Breast epithelium (tissue), 3 donors: ENCODE results near the gene SRSF9.
"Not testable (repeated sequence)": the region's sequence is repeated elsewhere in the genome, so short reads cannot be mapped to it uniquely, and the experiment has no call there.

Source experiments
- POLR2A ChIP-seq: fragments of 450-650 bp; IDR thresholded peaks from one replicate; pipeline ENCODE4 v1.6.1; 2016; ENCODE audit warnings: antibody characterized with exemption, mild to moderate bottlenecking, moderate library complexity
- TF ChIP-seq, protein P1 (sequence below), 3 donors: fragments of 450-650 bp; IDR thresholded peaks; one replicate each; pipeline ENCODE4 v1.5.1; 2016 to 2017; ENCODE audit warnings: antibody characterized with exemption in 3 of 3, mild to moderate bottlenecking in 3 of 3, moderate library complexity in 3 of 3

DNA sequence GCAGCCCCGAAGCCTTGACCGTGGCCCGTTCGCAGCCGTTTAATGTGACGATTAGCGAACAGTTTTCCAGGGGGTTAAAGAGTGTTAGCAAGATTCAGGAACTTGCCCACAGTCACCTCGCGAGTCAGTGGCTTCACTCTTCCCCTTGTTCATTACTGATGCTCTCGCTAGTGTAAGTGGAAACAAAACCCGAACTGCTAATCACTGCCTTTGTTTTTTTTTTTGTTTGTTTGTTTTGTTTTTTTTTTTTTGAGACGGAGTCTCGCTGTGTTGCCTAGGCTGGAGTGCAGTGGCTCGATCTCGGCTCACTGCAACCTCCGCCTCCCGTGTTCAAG is 22.7 kb downstream of the SRSF9 start:
- TF ChIP-seq, protein P1, sequence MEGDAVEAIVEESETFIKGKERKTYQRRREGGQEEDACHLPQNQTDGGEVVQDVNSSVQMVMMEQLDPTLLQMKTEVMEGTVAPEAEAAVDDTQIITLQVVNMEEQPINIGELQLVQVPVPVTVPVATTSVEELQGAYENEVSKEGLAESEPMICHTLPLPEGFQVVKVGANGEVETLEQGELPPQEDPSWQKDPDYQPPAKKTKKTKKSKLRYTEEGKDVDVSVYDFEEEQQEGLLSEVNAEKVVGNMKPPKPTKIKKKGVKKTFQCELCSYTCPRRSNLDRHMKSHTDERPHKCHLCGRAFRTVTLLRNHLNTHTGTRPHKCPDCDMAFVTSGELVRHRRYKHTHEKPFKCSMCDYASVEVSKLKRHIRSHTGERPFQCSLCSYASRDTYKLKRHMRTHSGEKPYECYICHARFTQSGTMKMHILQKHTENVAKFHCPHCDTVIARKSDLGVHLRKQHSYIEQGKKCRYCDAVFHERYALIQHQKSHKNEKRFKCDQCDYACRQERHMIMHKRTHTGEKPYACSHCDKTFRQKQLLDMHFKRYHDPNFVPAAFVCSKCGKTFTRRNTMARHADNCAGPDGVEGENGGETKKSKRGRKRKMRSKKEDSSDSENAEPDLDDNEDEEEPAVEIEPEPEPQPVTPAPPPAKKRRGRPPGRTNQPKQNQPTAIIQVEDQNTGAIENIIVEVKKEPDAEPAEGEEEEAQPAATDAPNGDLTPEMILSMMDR (IDR thresholded peaks at IDR 0.05), result not testable (repeated sequence)
- TF ChIP-seq POLR2A, result not testable (repeated sequence)
